Endodermal cell (in vitro differentiated cells): ENCODE data around the gene RP2. TPM values are rescaled to one million over a fixed set of nuclear protein-coding genes. Genes with fewer than 3 reads are reported as not detected.

ENCODE experiments used
- DNase-seq: peaks from one replicate; pipeline ENCODE4 v3.0.0-alpha.2; 2017
- H3K27ac ChIP-seq: 2 replicates; pipeline ENCODE4 v1.5.1; 2013; ENCODE audit warnings: mild to moderate bottlenecking, low read depth, low read length, moderate library complexity
- H3K27me3 ChIP-seq: 2 replicates; pipeline ENCODE4 v1.6.1; 2013; ENCODE audit warnings: mild to moderate bottlenecking, low read length, moderate library complexity; ENCODE audit not compliant: insufficient read depth, control insufficient read depth, poor library complexity, severe bottlenecking
- H3K36me3 ChIP-seq: 2 replicates; pipeline ENCODE4 v1.7.0; 2013; ENCODE audit warnings: mild to moderate bottlenecking, low read length, moderate library complexity; ENCODE audit not compliant: control insufficient read depth, insufficient read depth
- H3K4me1 ChIP-seq: one replicate; pipeline ENCODE4 v1.7.0; 2013; ENCODE audit warnings: low read length; ENCODE audit not compliant: control insufficient read depth, insufficient read depth
- H3K4me3 ChIP-seq: 2 replicates; pipeline ENCODE4 v1.5.1; 2013; ENCODE audit warnings: mild to moderate bottlenecking, low read length, moderate library complexity
- H3K9ac ChIP-seq: 2 replicates; pipeline ENCODE4 v1.6.1; 2013; ENCODE audit warnings: mild to moderate bottlenecking, low read length, moderate library complexity; ENCODE audit not compliant: poor library complexity, severe bottlenecking; ENCODE audit errors: extremely low read depth
- H3K9me3 ChIP-seq: 2 replicates; pipeline ENCODE4 v1.6.1; 2013; ENCODE audit warnings: mild to moderate bottlenecking, low read length, moderate library complexity; ENCODE audit not compliant: control insufficient read depth
- H3K27ac Mint-ChIP-seq: 2 replicates; pipeline ENCODE4 v1.8.0; 2020; ENCODE audit warnings: mixed read lengths
- H3K27me3 Mint-ChIP-seq: 2 replicates; pipeline ENCODE4 v1.8.0; 2021; ENCODE audit warnings: mild to moderate bottlenecking, mixed read lengths; ENCODE audit not compliant: insufficient read depth
- H3K36me3 Mint-ChIP-seq: 2 replicates; pipeline ENCODE4 v1.8.0; 2020; ENCODE audit warnings: low read depth, mixed read lengths
- H3K4me1 Mint-ChIP-seq: 2 replicates; pipeline ENCODE4 v1.8.0; 2020; ENCODE audit warnings: mixed read lengths
- H3K4me3 Mint-ChIP-seq: 2 replicates; pipeline ENCODE4 v1.8.0; 2020; ENCODE audit warnings: mild to moderate bottlenecking, moderate library complexity, mixed read lengths
- H3K9me3 Mint-ChIP-seq: 2 replicates; pipeline ENCODE4 v1.8.0; 2020; ENCODE audit warnings: mild to moderate bottlenecking, mixed read lengths
- WGBS, 2 experiments: methylation state at CpG; one replicate each; pipeline versions ENCODE4 v1.1.5 to v1.1.7; 2013; ENCODE audit warnings: missing lambda C conversion rate in 2 of 2, mixed read lengths in 1 of 2; ENCODE audit not compliant: insufficient coverage in 1 of 2, insufficient read length in 1 of 2; 5-methylcytosine and 5-hydroxymethylcytosine counted together
- total RNA-seq, 2 donors: library from RNA; stranded (reverse); fragmentation: NEBNext Ultra II Directional in 1 of 2; extraction: Animal tissue kit (Norgen Biotek cat#: 25700) in 1 of 2; gene quantifications; 2 replicates in 1 of 2; 3 replicates in 1 of 2; pipeline ENCODE4 v1.2.1, GENCODE V29; 2021
- TF ChIP-seq, protein P1 (sequence below): fragments of 200-600 bp; sonication (generic); conservative IDR thresholded peaks from 2 replicates; pipeline ENCODE4 v1.5.0; 2021; ENCODE audit warnings: antibody characterized with exemption, mild to moderate bottlenecking

Gene RP2
- total RNA-seq, 2 donors from 2014 or later: 11.8 to 12.1 TPM

DNA sequence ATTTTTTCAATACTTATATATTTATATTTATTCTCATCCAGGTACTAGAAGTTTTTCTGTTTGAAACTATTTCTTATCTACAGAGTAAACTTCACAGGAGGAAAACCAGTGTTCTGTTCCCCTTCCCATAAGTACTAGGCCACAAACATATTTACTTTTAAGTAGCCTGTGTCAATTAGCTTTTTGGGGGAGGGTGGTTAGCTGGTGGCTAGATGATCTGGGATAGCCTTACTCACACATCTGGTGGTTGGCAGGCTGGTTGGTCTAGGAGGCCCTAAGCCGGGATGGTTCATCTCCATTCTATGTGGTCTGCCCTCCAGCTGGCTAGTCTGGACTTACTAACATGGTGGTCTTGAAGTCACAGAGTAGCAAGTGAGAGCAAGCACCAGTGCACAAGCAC, 81.6 kb downstream of the RP2 start:
- no peak overlapping the region for H3K9ac ChIP-seq
- H3K9me3 ChIP-seq: peaks cover 6% of the 10 kb centered on the region
- H3K27ac ChIP-seq: no peak overlapping the region
- H3K4me3 Mint-ChIP-seq: no peak overlapping the region
- TF ChIP-seq, protein P1, sequence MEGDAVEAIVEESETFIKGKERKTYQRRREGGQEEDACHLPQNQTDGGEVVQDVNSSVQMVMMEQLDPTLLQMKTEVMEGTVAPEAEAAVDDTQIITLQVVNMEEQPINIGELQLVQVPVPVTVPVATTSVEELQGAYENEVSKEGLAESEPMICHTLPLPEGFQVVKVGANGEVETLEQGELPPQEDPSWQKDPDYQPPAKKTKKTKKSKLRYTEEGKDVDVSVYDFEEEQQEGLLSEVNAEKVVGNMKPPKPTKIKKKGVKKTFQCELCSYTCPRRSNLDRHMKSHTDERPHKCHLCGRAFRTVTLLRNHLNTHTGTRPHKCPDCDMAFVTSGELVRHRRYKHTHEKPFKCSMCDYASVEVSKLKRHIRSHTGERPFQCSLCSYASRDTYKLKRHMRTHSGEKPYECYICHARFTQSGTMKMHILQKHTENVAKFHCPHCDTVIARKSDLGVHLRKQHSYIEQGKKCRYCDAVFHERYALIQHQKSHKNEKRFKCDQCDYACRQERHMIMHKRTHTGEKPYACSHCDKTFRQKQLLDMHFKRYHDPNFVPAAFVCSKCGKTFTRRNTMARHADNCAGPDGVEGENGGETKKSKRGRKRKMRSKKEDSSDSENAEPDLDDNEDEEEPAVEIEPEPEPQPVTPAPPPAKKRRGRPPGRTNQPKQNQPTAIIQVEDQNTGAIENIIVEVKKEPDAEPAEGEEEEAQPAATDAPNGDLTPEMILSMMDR: no peak
- H3K27me3 Mint-ChIP-seq: no peaks in the 10 kb centered on the region
- H3K4me3 ChIP-seq: peak overlapping the region; percentile 35
- no peaks in the 10 kb centered on the region for H3K27me3 ChIP-seq
- H3K9me3 Mint-ChIP-seq: peaks cover 75% of the 10 kb centered on the region
- no peak overlapping the region for H3K27ac Mint-ChIP-seq
- H3K36me3 ChIP-seq: peaks cover 5% of the 10 kb centered on the region
- DNase-seq: no peak
- H3K36me3 Mint-ChIP-seq: peaks cover 7% of the 10 kb centered on the region
- no peaks in the 10 kb centered on the region for H3K4me1 ChIP-seq
- peaks cover 29% of the 10 kb centered on the region for H3K4me1 Mint-ChIP-seq
- WGBS, 2 experiments: 94% methylated on average over 1 of the region's 1 CpG; no CpG with 5 or more reads in 1 of the 2 experiments

DNA sequence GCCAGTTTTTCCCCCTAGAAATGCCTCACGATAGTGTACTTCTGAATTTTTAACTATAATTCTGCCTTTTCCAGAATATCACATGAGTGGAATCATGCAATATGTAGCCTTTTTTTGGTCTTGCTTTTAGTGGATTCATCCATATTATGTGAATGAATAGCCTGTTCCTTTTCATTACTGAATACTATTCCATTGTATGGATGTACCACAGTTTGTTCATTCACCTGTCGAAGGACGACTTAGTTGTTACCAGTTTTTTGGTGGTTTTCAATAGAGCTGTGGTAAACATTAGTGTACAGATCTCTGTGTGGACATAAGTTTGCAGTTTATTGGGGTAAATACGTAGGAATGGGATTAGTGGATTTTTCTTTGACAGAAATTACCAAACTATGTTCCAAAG, 83.4 kb downstream of the RP2 start:
- Histone ChIP-seq H3K9me3 (peaks cover 6% of the 10 kb centered on the region), H3K36me3 (peaks cover 5% of the 10 kb centered on the region), H3K27ac (no peak overlapping the region), H3K4me3 (peak overlapping the region; percentile 56), H3K9ac (no peak overlapping the region), H3K27me3 (no peaks in the 10 kb centered on the region), H3K4me1 (no peaks in the 10 kb centered on the region)
- TF ChIP-seq, protein P1: no peak
- peaks cover 26% of the 10 kb centered on the region for H3K4me1 Mint-ChIP-seq
- no peaks in the 10 kb centered on the region for H3K27me3 Mint-ChIP-seq
- peaks cover 70% of the 10 kb centered on the region for H3K9me3 Mint-ChIP-seq
- WGBS, 2 experiments: 73% methylated on average over 4 of the region's 4 CpGs; no CpG with 5 or more reads in 1 of the 2 experiments
- H3K36me3 Mint-ChIP-seq: peaks cover 7% of the 10 kb centered on the region
- no peak for DNase-seq
- H3K27ac Mint-ChIP-seq: no peak overlapping the region
- H3K4me3 Mint-ChIP-seq: no peak overlapping the region

- no peak overlapping the region for H3K27ac Mint-ChIP-seq
- H3K4me3 ChIP-seq: no peak overlapping the region
Measured at GRCh38 chrX:46922611-46923010, 85.8 kb downstream of the RP2 start.

More at GRCh38 chrX:46922611-46923010, 85.8 kb downstream of the RP2 start:
- no peaks in the 10 kb centered on the region for H3K27me3 ChIP-seq
- H3K9ac ChIP-seq: no peak overlapping the region
- TF ChIP-seq, protein P1: no peak
- H3K4me1 ChIP-seq: no peaks in the 10 kb centered on the region
- Mint-ChIP-seq H3K27me3 (no peaks in the 10 kb centered on the region), H3K36me3 (peaks cover 7% of the 10 kb centered on the region), H3K9me3 (peaks cover 71% of the 10 kb centered on the region), H3K4me1 (peaks cover 14% of the 10 kb centered on the region), H3K4me3 (no peak overlapping the region)
- 100% methylated on average over 1 of the region's 1 CpG; no CpG with 5 or more reads in 1 of the 2 experiments for WGBS, 2 experiments
- H3K27ac ChIP-seq: no peak overlapping the region
- no peak for DNase-seq
- H3K9me3 ChIP-seq: peaks cover 6% of the 10 kb centered on the region
- peaks cover 5% of the 10 kb centered on the region for H3K36me3 ChIP-seq
